Fibroblast of lung (primary cell): Measurements from ENCODE around the gene IQSEC2. TPM values are rescaled to one million over a fixed set of nuclear protein-coding genes. Genes with fewer than 3 reads are reported as not detected.

Experiments
- DNase-seq, 2 donors: peaks; one replicate each; pipeline versions ENCODE4 v3.0.0 to v3.0.0-alpha.2; 2010; ENCODE audit warnings: low read depth in 2 of 2
- H2AFZ ChIP-seq: 2 replicates; pipeline ENCODE4 v1.5.1; 2012; ENCODE audit warnings: low read length, control low read depth, inconsistent platforms
- H3K27ac ChIP-seq: 2 replicates; pipeline ENCODE4 v1.5.1; 2011; ENCODE audit warnings: low read length, control low read depth; ENCODE audit not compliant: insufficient read depth
- H3K27me3 ChIP-seq: 2 replicates; pipeline ENCODE4 v1.5.1; 2011; ENCODE audit warnings: mild to moderate bottlenecking, low read length; ENCODE audit not compliant: control insufficient read depth, insufficient read depth
- H3K36me3 ChIP-seq: 2 replicates; pipeline ENCODE4 v1.5.1; 2011; ENCODE audit warnings: low read length; ENCODE audit not compliant: control insufficient read depth, insufficient read depth
- H3K4me1 ChIP-seq: 2 replicates; pipeline ENCODE4 v1.5.1; 2011; ENCODE audit warnings: low read length; ENCODE audit not compliant: control insufficient read depth, insufficient read depth; ENCODE audit errors: extremely low read depth
- H3K4me2 ChIP-seq: 2 replicates; pipeline ENCODE4 v1.5.1; 2011; ENCODE audit warnings: low read length, control low read depth; ENCODE audit not compliant: insufficient read depth; ENCODE audit errors: extremely low read depth
- H3K4me3 ChIP-seq, 4 experiments: fragments of 200-600 bp in 1 of 4; sonication (generic) in 1 of 4; replicated peaks in 1 of 4; 2 replicates each; pipeline ENCODE4 v1.5.1; 2011 to 2016; ENCODE audit warnings: low read length in 4 of 4, low read depth in 3 of 4, mild to moderate bottlenecking in 3 of 4, control low read depth in 2 of 4, inconsistent platforms in 1 of 4, mixed read lengths in 1 of 4; ENCODE audit not compliant: insufficient read depth in 1 of 4; ENCODE audit errors: control extremely low read depth in 1 of 4
- H3K79me2 ChIP-seq: 2 replicates; pipeline ENCODE4 v1.5.1; 2012; ENCODE audit warnings: mild to moderate bottlenecking, low read length, inconsistent platforms; ENCODE audit not compliant: control insufficient read depth, insufficient read depth
- H3K9ac ChIP-seq: 2 replicates; pipeline ENCODE4 v1.5.1; 2011; ENCODE audit warnings: mild to moderate bottlenecking, low read length, control low read depth; ENCODE audit not compliant: insufficient read depth
- H3K9me3 ChIP-seq: 2 replicates; pipeline ENCODE4 v1.5.1; 2012; ENCODE audit warnings: low read depth, low read length; ENCODE audit not compliant: control insufficient read depth, insufficient read depth
- H4K20me1 ChIP-seq: 2 replicates; pipeline ENCODE4 v1.5.1; 2011; ENCODE audit warnings: low read length; ENCODE audit not compliant: control insufficient read depth, insufficient read depth; ENCODE audit errors: extremely low read depth
- EZH2 ChIP-seq: IDR thresholded peaks from 2 replicates; pipeline ENCODE4 v1.5.1; 2012; ENCODE audit warnings: low read length, control low read depth, mild to moderate bottlenecking; ENCODE audit errors: missing control alignments
- polyA plus RNA-seq, 2 donors: library from polyadenylated mRNA; depleted of rRNA in 1 of 2; stranded (reverse) in 1 of 2; unstranded in 1 of 2; fragments of >200 nt; gene quantifications; 2 replicates each; pipeline ENCODE4 v1.2.1, GENCODE V29; 2011 to 2012; ENCODE audit warnings: missing spikeins in 1 of 2
- total RNA-seq: library from RNA; depleted of rRNA; stranded (reverse); fragments of >200 nt; gene quantifications from 2 replicates; pipeline ENCODE4 v1.2.1, GENCODE V29; 2014
- TF ChIP-seq, protein P1 (sequence below), 2 donors: IDR thresholded peaks in 1 of 2; conservative IDR thresholded peaks in 1 of 2; 1 replicate in 1 of 2; 2 replicates in 1 of 2; pipeline ENCODE4 v1.5.1; 2011 to 2012; ENCODE audit warnings: low read length in 2 of 2, control low read depth in 1 of 2, inconsistent platforms in 1 of 2, low read depth in 1 of 2, mild to moderate bottlenecking in 1 of 2

The IQSEC2 gene
- total and polyA plus RNA-seq, 2 donors (not counting 1 experiment from before 2014, with no cell fraction given), result 7.4 to 9.9 TPM

- TF ChIP-seq, protein P1, sequence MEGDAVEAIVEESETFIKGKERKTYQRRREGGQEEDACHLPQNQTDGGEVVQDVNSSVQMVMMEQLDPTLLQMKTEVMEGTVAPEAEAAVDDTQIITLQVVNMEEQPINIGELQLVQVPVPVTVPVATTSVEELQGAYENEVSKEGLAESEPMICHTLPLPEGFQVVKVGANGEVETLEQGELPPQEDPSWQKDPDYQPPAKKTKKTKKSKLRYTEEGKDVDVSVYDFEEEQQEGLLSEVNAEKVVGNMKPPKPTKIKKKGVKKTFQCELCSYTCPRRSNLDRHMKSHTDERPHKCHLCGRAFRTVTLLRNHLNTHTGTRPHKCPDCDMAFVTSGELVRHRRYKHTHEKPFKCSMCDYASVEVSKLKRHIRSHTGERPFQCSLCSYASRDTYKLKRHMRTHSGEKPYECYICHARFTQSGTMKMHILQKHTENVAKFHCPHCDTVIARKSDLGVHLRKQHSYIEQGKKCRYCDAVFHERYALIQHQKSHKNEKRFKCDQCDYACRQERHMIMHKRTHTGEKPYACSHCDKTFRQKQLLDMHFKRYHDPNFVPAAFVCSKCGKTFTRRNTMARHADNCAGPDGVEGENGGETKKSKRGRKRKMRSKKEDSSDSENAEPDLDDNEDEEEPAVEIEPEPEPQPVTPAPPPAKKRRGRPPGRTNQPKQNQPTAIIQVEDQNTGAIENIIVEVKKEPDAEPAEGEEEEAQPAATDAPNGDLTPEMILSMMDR (conservative IDR thresholded peaks at IDR 0.05 in 1 of 2, IDR thresholded peaks at IDR 0.05 in 1 of 2; ENCODE audit: low read depth in 1 of 2, low read length in 2 of 2), result peak; percentile 59 to 67
- TF ChIP-seq EZH2, result no peak
- Histone ChIP-seq H2AFZ (no peak overlapping the region), H4K20me1 (no peaks in the 10 kb centered on the region), H3K36me3 (no peaks in the 10 kb centered on the region), H3K79me2 (no peaks in the 10 kb centered on the region), H3K9me3 (no peaks in the 10 kb centered on the region), H3K27me3 (no peaks in the 10 kb centered on the region), H3K9ac (no peak overlapping the region), H3K27ac (no peak overlapping the region), H3K4me3 (no peak overlapping the region), H3K4me1 (peaks cover 11% of the 10 kb centered on the region), H3K4me2 (no peak overlapping the region)
- DNase-seq, result peak in 1 of 2 donors; percentile 37
Observed at GRCh38 chrX:53284684-53285447, 3.5 kb upstream of the IQSEC2 start.

DNA sequence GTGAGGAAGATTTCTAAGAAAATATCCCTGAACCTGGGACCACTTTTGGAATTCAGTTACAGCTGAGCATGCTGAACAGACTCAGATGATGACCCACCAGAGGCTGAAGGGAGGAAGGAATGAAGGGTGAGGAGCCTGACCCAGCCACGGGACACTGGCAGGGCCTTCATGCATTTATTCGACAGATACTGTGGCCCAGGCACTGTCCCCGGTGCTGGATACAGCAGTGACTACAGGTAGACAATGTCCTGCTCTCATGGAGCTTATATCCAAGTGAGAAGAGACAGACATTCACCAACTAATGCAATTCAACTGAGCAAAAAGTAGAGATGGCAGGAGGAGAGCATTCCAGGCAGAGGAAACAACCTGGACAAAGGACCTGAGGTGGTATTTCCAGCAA, 2.2 kb upstream of the IQSEC2 start:
- H3K79me2 ChIP-seq, result no peaks in the 10 kb centered on the region
- no peak overlapping the region for H3K27ac ChIP-seq
- no peaks in the 10 kb centered on the region for H3K36me3 ChIP-seq
- H3K4me2 ChIP-seq, result no peak overlapping the region
- no peak overlapping the region for H3K9ac ChIP-seq
- no peak for DNase-seq
- peaks cover 11% of the 10 kb centered on the region for H3K4me1 ChIP-seq
- no peak overlapping the region for H2AFZ ChIP-seq
- H3K4me3 ChIP-seq, result no peak overlapping the region
- H3K9me3 ChIP-seq, result no peaks in the 10 kb centered on the region
- H4K20me1 ChIP-seq, result no peaks in the 10 kb centered on the region
- TF ChIP-seq EZH2, result no peak
- TF ChIP-seq, protein P1 (conservative IDR thresholded peaks at IDR 0.05 in 1 of 2, IDR thresholded peaks at IDR 0.05 in 1 of 2; ENCODE audit: low read depth in 1 of 2, low read length in 2 of 2), result no peak
- no peaks in the 10 kb centered on the region for H3K27me3 ChIP-seq

DNA sequence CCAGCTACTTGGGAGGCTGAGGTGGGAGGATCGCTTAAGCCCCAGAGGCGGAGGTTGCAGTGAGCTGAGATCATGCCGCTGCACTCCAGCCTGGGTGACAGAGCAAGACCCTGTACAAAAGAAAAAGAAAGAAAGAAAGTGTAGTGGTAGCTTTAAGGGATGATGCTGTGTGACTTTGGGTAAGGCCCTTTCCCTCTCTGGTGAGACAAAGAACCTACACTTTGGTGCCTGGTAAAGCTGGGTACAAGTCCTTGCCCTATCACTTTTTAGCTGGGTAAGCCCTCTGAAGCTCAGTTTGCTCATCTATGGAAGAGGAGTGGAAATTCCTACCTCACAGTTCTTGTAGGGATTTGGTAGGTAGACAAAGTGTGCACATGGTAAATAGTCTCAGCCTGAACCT, 1.7 kb upstream of the IQSEC2 start:
- Histone ChIP-seq H2AFZ (no peak overlapping the region), H3K79me2 (no peaks in the 10 kb centered on the region), H3K4me1 (peaks cover 7% of the 10 kb centered on the region), H3K9me3 (no peaks in the 10 kb centered on the region), H3K36me3 (no peaks in the 10 kb centered on the region), H3K9ac (no peak overlapping the region), H3K4me2 (no peak overlapping the region), H3K27ac (no peak overlapping the region), H4K20me1 (no peaks in the 10 kb centered on the region), H3K27me3 (no peaks in the 10 kb centered on the region), H3K4me3 (no peak overlapping the region)
- DNase-seq, result no peak
- TF ChIP-seq EZH2, result no peak
- TF ChIP-seq, protein P1 (conservative IDR thresholded peaks at IDR 0.05 in 1 of 2, IDR thresholded peaks at IDR 0.05 in 1 of 2; ENCODE audit: low read depth in 1 of 2, low read length in 2 of 2), result no peak
